ENCODE results near the gene CPA2. TPM values are rescaled to one million over a fixed set of nuclear protein-coding genes. Genes with fewer than 3 reads are reported as not detected.

Gene CPA2
- total and polyA plus RNA-seq, 7 donors = 0.23 to 0.32 (median 0.30) TPM; not detected in 4

DNA sequence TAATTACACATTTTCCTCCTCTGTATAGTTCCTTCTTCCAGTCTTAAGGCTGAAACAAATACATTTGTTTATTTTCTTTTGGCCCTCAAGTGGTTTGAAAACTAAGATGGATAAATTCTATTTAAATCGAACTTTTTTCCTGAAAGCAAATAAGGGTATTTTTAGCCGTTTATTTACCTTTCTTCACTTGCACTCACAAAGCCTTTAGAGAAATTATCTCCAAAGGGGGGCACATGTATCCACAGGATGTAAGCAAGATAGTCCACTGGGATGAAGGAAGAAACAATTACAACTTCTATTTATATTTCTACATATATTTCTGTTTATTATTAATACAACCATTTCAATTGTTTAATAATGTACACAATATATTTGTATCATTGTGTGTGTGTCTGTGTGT lies 36.5 kb downstream of the CPA2 start:
- Histone ChIP-seq H3K9me3 (no peaks in the 10 kb centered on the region), H3K27ac (no peak overlapping the region), H3K4me3 (no peak overlapping the region), H3K27me3 (ENCODE audit: insufficient read depth in 3 of 3, low read length in 2 of 3) (no peaks in the 10 kb centered on the region), H3K4me1 (no peaks in the 10 kb centered on the region), H3K36me3 (ENCODE audit: insufficient read depth in 1 of 2, low read depth in 1 of 2) (no peaks in the 10 kb centered on the region)
- DNase-seq (no peak), ATAC-seq (no peak)
- 68 to 81% (median 75%) methylated on average over 2 of the region's 2 CpGs for WGBS, 3 donors
- intact Hi-C loops (cut with DNase I) = no loop called here
- no peak for TF ChIP-seq CTCF (IDR thresholded peaks at IDR 0.05)

- TF ChIP-seq CTCF (IDR thresholded peaks at IDR 0.05) = no peak
- no peak overlapping the region for H3K4me3 ChIP-seq
- no peaks in the 10 kb centered on the region for H3K27me3 ChIP-seq (ENCODE audit: insufficient read depth in 3 of 3, low read length in 2 of 3)
- H3K27ac ChIP-seq = no peak overlapping the region
- H3K36me3 ChIP-seq (ENCODE audit: insufficient read depth in 1 of 2, low read depth in 1 of 2) = no peaks in the 10 kb centered on the region
- H3K9me3 ChIP-seq = no peaks in the 10 kb centered on the region
- no peaks in the 10 kb centered on the region for H3K4me1 ChIP-seq
- DNase-seq = no peak
- no peak for ATAC-seq
- intact Hi-C loops (cut with DNase I) = no loop called here
- 86 to 89% (median 86%) methylated on average over 5 of the region's 5 CpGs for WGBS, 3 donors
Observed at GRCh38 chr7:130303551-130303950, 36.9 kb downstream of the CPA2 start.

DNA sequence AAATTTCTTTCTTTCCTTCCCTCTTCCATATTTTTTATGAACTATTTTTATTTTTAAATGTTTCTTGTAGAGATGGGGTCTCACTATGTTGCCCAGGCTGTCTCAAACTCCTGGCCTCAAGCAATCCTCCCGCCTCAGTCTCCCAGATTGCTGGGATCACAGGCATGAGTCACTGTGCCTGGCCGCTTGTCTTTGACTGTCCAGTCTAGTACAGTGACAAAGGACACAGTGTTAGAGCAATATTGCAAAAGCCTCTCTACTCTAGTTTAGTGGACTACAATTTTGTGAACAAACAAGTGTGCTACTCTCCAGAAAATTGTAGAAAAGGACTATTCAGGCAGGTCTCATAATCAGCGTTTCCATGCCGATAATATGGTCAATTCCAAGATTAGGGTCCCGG lies 37.3 kb downstream of the CPA2 start:
- WGBS, 3 donors = 90 to 96% (median 92%) methylated on average over 5 of the region's 5 CpGs
- no peak for ATAC-seq
- H3K4me3 ChIP-seq = no peak overlapping the region
- H3K27ac ChIP-seq = no peak overlapping the region
- TF ChIP-seq CTCF (IDR thresholded peaks at IDR 0.05) = no peak
- no peaks in the 10 kb centered on the region for H3K9me3 ChIP-seq
- H3K4me1 ChIP-seq = no peaks in the 10 kb centered on the region
- no peak for DNase-seq
- H3K27me3 ChIP-seq (ENCODE audit: insufficient read depth in 3 of 3, low read length in 2 of 3) = no peaks in the 10 kb centered on the region
- no peaks in the 10 kb centered on the region for H3K36me3 ChIP-seq (ENCODE audit: insufficient read depth in 1 of 2, low read depth in 1 of 2)
- intact Hi-C loops (cut with DNase I) = no loop called here

DNA sequence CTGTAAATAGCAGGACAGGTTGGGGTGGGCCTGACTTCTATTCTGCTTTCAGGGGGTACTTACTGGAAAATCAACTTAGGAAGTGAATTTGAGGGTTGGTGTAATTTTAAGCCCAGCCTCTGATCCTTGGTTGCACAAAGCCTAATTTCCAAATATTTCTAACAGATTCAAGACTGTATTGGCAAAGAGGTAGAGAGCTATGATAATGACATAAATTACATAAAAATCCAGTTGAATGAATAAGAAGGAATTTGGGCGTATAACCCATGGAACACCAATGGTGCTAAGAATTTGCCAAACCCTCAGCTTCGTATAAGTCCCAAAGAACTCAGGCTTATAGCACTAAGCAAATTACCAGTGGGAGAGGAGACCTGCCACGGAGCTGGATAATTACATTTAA lies 38.2 kb downstream of the CPA2 start:
- no peak for ATAC-seq
- intact Hi-C loops (cut with DNase I) = no loop called here
- WGBS, 3 donors = 85 to 92% (median 86%) methylated on average over 3 of the region's 3 CpGs
- Histone ChIP-seq H3K9me3 (no peaks in the 10 kb centered on the region), H3K4me3 (no peak overlapping the region), H3K27me3 (ENCODE audit: insufficient read depth in 3 of 3, low read length in 2 of 3) (no peaks in the 10 kb centered on the region), H3K4me1 (no peaks in the 10 kb centered on the region), H3K36me3 (ENCODE audit: insufficient read depth in 1 of 2, low read depth in 1 of 2) (no peaks in the 10 kb centered on the region), H3K27ac (no peak overlapping the region)
- TF ChIP-seq CTCF (IDR thresholded peaks at IDR 0.05) = no peak
- DNase-seq = no peak

GRCh38 chr7:130305433-130306042 lies 38.9 kb downstream of the CPA2 start:
- Histone ChIP-seq H3K9me3 (no peaks in the 10 kb centered on the region), H3K27me3 (ENCODE audit: insufficient read depth in 3 of 3, low read length in 2 of 3) (no peaks in the 10 kb centered on the region), H3K4me1 (no peaks in the 10 kb centered on the region), H3K4me3 (no peak overlapping the region), H3K36me3 (ENCODE audit: insufficient read depth in 1 of 2, low read depth in 1 of 2) (no peaks in the 10 kb centered on the region), H3K27ac (no peak overlapping the region)
- no peak for TF ChIP-seq CTCF (IDR thresholded peaks at IDR 0.05)
- ATAC-seq (no peak), DNase-seq (no peak)
- WGBS, 3 donors = 37 to 38% (median 38%) methylated on average over 21 of the region's 21 CpGs
- intact Hi-C loops (cut with DNase I) = no loop called here
